ENCODE results near the gene ATP8A2. TPM values are rescaled to one million over a fixed set of nuclear protein-coding genes. Genes with fewer than 3 reads are reported as not detected.

Gene ATP8A2
- total RNA-seq, 3 donors from 2014 or later (not counting 1 experiment from before 2014, with no cell fraction given), result 0.43 to 0.68 (median 0.59) TPM

DNA sequence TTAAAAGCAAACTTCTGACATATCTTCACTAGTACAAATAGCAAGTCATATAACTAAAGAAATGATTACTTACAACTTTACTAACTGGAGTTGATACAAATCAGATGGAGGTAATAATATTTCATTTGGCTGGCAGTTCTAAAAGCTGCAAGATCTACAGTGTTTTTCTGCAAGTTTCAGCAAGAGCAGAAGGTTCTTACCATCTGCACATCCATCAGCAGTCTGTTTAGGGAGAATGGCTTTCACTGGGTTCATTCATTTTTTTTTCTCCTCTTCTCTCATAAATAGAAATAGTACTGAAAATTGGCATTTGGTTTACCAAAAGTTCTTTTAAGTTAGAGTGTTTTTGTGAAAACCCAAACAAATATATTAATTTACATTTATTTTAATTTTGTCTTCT is 683.1 kb downstream of the ATP8A2 start:
- peaks cover 10% of the 10 kb centered on the region for H3K4me1 ChIP-seq (ENCODE audit: control insufficient read depth, insufficient read depth, low read length)
- no peaks in the 10 kb centered on the region for H3K9me3 Mint-ChIP-seq
- TF ChIP-seq, protein P1, sequence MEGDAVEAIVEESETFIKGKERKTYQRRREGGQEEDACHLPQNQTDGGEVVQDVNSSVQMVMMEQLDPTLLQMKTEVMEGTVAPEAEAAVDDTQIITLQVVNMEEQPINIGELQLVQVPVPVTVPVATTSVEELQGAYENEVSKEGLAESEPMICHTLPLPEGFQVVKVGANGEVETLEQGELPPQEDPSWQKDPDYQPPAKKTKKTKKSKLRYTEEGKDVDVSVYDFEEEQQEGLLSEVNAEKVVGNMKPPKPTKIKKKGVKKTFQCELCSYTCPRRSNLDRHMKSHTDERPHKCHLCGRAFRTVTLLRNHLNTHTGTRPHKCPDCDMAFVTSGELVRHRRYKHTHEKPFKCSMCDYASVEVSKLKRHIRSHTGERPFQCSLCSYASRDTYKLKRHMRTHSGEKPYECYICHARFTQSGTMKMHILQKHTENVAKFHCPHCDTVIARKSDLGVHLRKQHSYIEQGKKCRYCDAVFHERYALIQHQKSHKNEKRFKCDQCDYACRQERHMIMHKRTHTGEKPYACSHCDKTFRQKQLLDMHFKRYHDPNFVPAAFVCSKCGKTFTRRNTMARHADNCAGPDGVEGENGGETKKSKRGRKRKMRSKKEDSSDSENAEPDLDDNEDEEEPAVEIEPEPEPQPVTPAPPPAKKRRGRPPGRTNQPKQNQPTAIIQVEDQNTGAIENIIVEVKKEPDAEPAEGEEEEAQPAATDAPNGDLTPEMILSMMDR (IDR thresholded peaks at IDR 0.05), result no peak
- H3K36me3 ChIP-seq (ENCODE audit: control insufficient read depth, insufficient read depth, low read length), result no peaks in the 10 kb centered on the region
- no peak overlapping the region for H3K27ac ChIP-seq (ENCODE audit: low read length)
- H3K4me3 Mint-ChIP-seq, result no peak overlapping the region
- H3K27me3 ChIP-seq (ENCODE audit: control insufficient read depth, insufficient read depth, low read length), result peaks cover 15% of the 10 kb centered on the region
- no peaks in the 10 kb centered on the region for H3K9me3 ChIP-seq (ENCODE audit: control insufficient read depth, insufficient read depth, low read length)
- H3K27ac Mint-ChIP-seq, result no peak overlapping the region
- intact Hi-C loops (cut with micrococcal nuclease), result no loop called here
- DNase-seq (no peak), ATAC-seq (no peak)
- H3K4me1 Mint-ChIP-seq, result peaks cover 0 to 5% of the 10 kb centered on the region in 2 donors
- H3K36me3 Mint-ChIP-seq, result no peaks in the 10 kb centered on the region
- H3K4me3 ChIP-seq (ENCODE audit: low read length), result no peak overlapping the region
- H3K27me3 Mint-ChIP-seq (ENCODE audit: low read depth in 2 of 2), result peaks cover 27 to 65% of the 10 kb centered on the region in 2 donors

DNA sequence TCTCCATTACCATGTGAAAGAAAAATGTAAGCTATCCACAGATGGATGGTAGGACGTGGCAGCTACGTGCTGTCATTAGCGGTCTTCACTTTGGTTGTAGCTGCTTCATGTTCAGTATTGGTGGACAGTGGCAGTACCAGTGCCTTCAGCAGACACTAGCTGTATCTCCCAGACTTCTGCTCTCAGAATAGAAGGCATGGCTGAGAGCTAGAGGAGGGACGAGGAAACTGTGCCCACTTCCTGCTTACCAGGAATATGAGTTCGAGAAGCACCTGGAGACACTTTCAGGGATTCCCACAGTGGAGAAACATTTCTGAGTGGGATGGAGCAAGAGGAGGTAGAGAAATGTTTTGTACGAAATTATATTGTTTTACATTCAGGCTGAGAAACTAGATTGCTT is 686.9 kb downstream of the ATP8A2 start:
- TF ChIP-seq, protein P1 (IDR thresholded peaks at IDR 0.05), result no peak
- ATAC-seq (no peak), DNase-seq (no peak)
- Histone ChIP-seq H3K27ac (ENCODE audit: low read length) (no peak overlapping the region), H3K9me3 (ENCODE audit: control insufficient read depth, insufficient read depth, low read length) (no peaks in the 10 kb centered on the region), H3K27me3 (ENCODE audit: control insufficient read depth, insufficient read depth, low read length) (peaks cover 4% of the 10 kb centered on the region), H3K36me3 (ENCODE audit: control insufficient read depth, insufficient read depth, low read length) (no peaks in the 10 kb centered on the region), H3K4me3 (ENCODE audit: low read length) (no peak overlapping the region), H3K4me1 (ENCODE audit: control insufficient read depth, insufficient read depth, low read length) (no peaks in the 10 kb centered on the region)
- Mint-ChIP-seq H3K9me3 (no peaks in the 10 kb centered on the region), H3K4me3 (no peak overlapping the region), H3K4me1 (no peaks in the 10 kb centered on the region), H3K27ac (no peak overlapping the region), H3K36me3 (no peaks in the 10 kb centered on the region), H3K27me3 (ENCODE audit: low read depth in 2 of 2) (peaks cover 10 to 72% of the 10 kb centered on the region in 2 donors)
- intact Hi-C loops (cut with micrococcal nuclease), result no loop called here
- 39% methylated on average over 5 of the region's 6 CpGs for WGBS (ENCODE audit: insufficient coverage)

DNA sequence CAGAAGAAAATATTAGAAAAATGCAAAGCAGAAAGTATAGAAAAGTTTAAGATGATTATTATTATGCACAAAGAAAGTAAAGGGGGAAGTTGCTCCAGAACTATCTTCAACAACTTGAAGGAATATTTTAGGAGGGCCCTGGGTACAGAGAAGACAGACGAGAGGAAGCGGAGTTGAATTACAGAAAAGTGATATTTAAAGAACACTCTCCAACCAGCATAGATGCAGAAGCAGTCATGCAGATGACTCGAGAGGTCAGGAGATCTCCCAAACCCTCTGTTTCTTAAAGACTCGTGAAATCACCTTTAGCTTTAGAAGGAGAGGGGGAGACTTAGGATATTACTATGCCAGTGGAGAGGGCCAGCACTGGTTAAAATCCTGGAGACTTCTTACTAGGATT is 688.6 kb downstream of the ATP8A2 start:
- H3K9me3 Mint-ChIP-seq, result no peaks in the 10 kb centered on the region
- H3K36me3 Mint-ChIP-seq, result no peaks in the 10 kb centered on the region
- H3K27ac ChIP-seq (ENCODE audit: low read length), result no peak overlapping the region
- TF ChIP-seq, protein P1 (IDR thresholded peaks at IDR 0.05), result no peak
- peaks cover 6 to 57% of the 10 kb centered on the region in 2 donors for H3K27me3 Mint-ChIP-seq (ENCODE audit: low read depth in 2 of 2)
- no CpG with 5 or more reads among the region's 4 CpGs for WGBS (ENCODE audit: insufficient coverage)
- no peaks in the 10 kb centered on the region for H3K36me3 ChIP-seq (ENCODE audit: control insufficient read depth, insufficient read depth, low read length)
- DNase-seq (no peak), ATAC-seq (no peak)
- no peaks in the 10 kb centered on the region for H3K4me1 ChIP-seq (ENCODE audit: control insufficient read depth, insufficient read depth, low read length)
- intact Hi-C loops (cut with micrococcal nuclease), result no loop called here
- H3K9me3 ChIP-seq (ENCODE audit: control insufficient read depth, insufficient read depth, low read length), result no peaks in the 10 kb centered on the region
- no peak overlapping the region for H3K4me3 ChIP-seq (ENCODE audit: low read length)
- H3K4me1 Mint-ChIP-seq, result no peaks in the 10 kb centered on the region
- no peak overlapping the region for H3K27ac Mint-ChIP-seq
- H3K27me3 ChIP-seq (ENCODE audit: control insufficient read depth, insufficient read depth, low read length), result peaks cover 4% of the 10 kb centered on the region
- no peak overlapping the region for H3K4me3 Mint-ChIP-seq

GRCh38 chr13:26061256-26061655 is 689.5 kb downstream of the ATP8A2 start:
- TF ChIP-seq, protein P1 (IDR thresholded peaks at IDR 0.05), result no peak
- no peaks in the 10 kb centered on the region for H3K4me1 Mint-ChIP-seq
- intact Hi-C loops (cut with micrococcal nuclease), result no loop called here

More at GRCh38 chr13:26061256-26061655, 689.5 kb downstream of the ATP8A2 start:
- H3K27me3 ChIP-seq (ENCODE audit: control insufficient read depth, insufficient read depth, low read length), result peaks cover 4% of the 10 kb centered on the region
- H3K27me3 Mint-ChIP-seq (ENCODE audit: low read depth in 2 of 2), result peaks cover 5 to 48% of the 10 kb centered on the region in 2 donors
- no peak overlapping the region for H3K4me3 ChIP-seq (ENCODE audit: low read length)
- H3K27ac ChIP-seq (ENCODE audit: low read length), result no peak overlapping the region
- H3K36me3 ChIP-seq (ENCODE audit: control insufficient read depth, insufficient read depth, low read length), result no peaks in the 10 kb centered on the region
- no peak overlapping the region for H3K4me3 Mint-ChIP-seq
- WGBS (ENCODE audit: insufficient coverage), result 81% methylated on average over 5 of the region's 5 CpGs
- H3K4me1 ChIP-seq (ENCODE audit: control insufficient read depth, insufficient read depth, low read length), result no peaks in the 10 kb centered on the region
- no peaks in the 10 kb centered on the region for H3K9me3 ChIP-seq (ENCODE audit: control insufficient read depth, insufficient read depth, low read length)
- H3K27ac Mint-ChIP-seq, result no peak overlapping the region
- no peak for ATAC-seq
- H3K36me3 Mint-ChIP-seq, result no peaks in the 10 kb centered on the region
- no peak for DNase-seq
- no peaks in the 10 kb centered on the region for H3K9me3 Mint-ChIP-seq

Measured in natural killer cell (primary cell).